C4-2B (cell line): ENCODE results near the gene RPP40.

ENCODE experiments used
- ZFX ChIP-seq: fragments of 450-650 bp; IDR thresholded peaks from 2 replicates; pipeline ENCODE4 v1.6.1; 2017
- TF ChIP-seq, protein P1 (sequence below): fragments of 450-650 bp; conservative IDR thresholded peaks from 2 replicates; pipeline ENCODE4 v1.5.1; 2017; ENCODE audit warnings: mild to moderate bottlenecking

DNA sequence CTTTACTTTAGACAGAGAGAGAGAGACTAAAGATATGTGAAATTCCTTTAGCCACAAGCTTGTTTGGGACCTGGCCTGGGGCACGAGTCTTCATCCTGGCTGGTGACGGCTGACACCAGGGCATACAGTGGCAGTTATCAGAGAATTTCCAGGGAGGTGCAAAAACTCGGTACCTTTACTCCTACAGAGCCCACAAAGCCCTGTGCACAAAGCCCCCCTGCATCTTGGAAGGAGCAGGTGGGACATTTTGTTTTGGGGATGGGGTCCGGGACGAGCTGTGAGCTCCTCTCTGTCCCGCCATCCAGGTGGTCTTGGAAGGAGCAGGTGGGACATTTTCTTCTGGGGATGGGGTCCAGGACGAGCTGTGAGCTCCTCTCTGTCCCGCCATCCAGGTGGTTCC is 28.9 kb downstream of the RPP40 start:
- TF ChIP-seq, protein P1, sequence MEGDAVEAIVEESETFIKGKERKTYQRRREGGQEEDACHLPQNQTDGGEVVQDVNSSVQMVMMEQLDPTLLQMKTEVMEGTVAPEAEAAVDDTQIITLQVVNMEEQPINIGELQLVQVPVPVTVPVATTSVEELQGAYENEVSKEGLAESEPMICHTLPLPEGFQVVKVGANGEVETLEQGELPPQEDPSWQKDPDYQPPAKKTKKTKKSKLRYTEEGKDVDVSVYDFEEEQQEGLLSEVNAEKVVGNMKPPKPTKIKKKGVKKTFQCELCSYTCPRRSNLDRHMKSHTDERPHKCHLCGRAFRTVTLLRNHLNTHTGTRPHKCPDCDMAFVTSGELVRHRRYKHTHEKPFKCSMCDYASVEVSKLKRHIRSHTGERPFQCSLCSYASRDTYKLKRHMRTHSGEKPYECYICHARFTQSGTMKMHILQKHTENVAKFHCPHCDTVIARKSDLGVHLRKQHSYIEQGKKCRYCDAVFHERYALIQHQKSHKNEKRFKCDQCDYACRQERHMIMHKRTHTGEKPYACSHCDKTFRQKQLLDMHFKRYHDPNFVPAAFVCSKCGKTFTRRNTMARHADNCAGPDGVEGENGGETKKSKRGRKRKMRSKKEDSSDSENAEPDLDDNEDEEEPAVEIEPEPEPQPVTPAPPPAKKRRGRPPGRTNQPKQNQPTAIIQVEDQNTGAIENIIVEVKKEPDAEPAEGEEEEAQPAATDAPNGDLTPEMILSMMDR, result no peak
- TF ChIP-seq ZFX, result no peak
